Muscle of back (tissue), 11 donors: Measurements from ENCODE around the gene CRB2. TPM values are rescaled to one million over a fixed set of nuclear protein-coding genes. Genes with fewer than 3 reads are reported as not detected.

Experiments used
- DNase-seq, 3 donors: peaks; one replicate each; pipeline versions ENCODE4 v3.0.0 to v3.0.0-alpha.2; 2013
- polyA plus RNA-seq, 10 donors: library from polyadenylated mRNA; unstranded; fragments of 120-200 nt; gene quantifications; one replicate each; pipeline ENCODE4 v1.2.1, GENCODE V29; 2013; ENCODE audit not compliant: insufficient read length in 10 of 10

Gene CRB2
- polyA plus RNA-seq, 10 donors, result 0.04 to 0.13 (median 0.10) TPM

GRCh38 chr9:123327697-123328100 lies 28.3 kb upstream of the CRB2 start:
- no peak for DNase-seq

DNA sequence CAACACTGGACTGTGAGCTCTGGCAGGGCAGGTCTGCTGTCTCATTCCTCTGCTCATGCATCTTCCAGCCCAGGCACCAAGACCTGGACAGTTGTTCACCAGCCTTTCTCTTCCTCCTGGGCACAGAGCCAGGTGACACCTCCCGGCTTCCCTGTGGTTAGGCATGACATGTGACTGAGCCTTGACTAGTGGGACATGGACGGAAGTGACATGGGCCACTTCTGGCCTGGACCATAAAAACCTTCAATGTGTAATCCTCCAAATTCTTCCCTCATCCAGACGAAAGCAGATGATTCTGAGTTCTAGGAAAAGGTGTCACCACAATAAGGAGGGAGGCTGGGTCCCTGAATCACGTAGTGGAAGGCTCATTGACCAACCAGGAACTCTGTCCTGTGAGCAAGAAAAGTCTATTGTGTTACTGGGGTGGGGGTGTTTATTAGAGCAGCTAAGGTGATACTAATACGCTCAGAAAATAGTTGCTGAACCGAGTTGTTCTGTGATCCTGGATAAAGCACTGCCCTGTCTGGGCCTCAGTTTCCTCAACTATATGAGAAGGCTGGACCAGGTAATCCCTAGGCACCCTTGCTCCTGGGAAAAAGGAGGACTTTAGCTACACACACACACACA lies 26.6 kb upstream of the CRB2 start:
- DNase-seq, result no peak

- DNase-seq, result no peak
These were observed 24.5 kb upstream of the CRB2 start for GRCh38 chr9:123331346-123332060.

GRCh38 chr9:123333058-123333669 lies 22.8 kb upstream of the CRB2 start:
- DNase-seq, result peak in 1 of 3 donors; percentile 46

- DNase-seq, result no peak
These were observed 21.4 kb upstream of the CRB2 start for GRCh38 chr9:123334639-123335038.

GRCh38 chr9:123335193-123335985 lies 20.6 kb upstream of the CRB2 start:
- peak in 2 of 3 donors; percentile 52 to 68 for DNase-seq

- no peak for DNase-seq
These were observed 20.0 kb upstream of the CRB2 start for GRCh38 chr9:123335986-123336329.

DNA sequence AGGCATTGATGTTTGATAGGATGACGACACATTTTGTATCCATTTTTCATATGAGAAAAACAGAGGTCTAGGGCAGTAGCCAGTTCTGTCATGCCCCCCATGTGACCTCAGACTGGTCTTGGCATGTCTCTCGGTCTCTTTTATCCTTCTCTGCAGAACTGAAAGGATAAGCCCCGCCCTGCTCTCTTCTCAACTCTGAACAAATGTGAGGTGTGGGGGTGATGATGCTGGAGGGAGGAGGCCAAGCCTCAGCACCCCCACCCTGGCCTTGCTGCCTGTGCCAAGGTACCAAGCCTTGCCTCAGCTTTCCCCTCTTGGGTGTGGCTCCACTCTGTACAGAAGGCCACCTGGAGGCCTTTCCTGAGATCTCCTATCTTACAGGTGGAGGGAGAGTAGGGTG lies 19.5 kb upstream of the CRB2 start:
- DNase-seq, result no peak

GRCh38 chr9:123336959-123337358 lies 19.0 kb upstream of the CRB2 start:
- no peak for DNase-seq

DNA sequence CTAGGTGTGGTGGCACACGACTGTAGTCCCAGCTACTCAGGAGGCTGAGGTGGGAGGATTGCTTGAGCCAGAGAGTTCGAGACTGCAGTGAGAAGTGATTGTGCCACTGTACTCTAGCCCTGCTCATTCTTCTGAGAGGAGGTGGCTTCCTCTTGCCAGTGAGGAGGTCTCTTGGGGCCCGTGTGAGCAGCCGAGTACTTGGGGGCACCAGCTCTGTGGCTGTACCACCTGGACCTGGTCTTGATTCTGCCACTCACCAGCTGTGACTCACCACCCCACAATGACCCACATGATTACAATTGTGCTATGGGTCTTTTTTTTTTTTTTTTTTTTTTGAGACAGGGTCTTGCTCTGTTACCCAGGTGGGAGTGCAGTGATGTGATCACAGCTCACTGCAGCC lies 18.0 kb upstream of the CRB2 start:
- DNase-seq, result no peak

DNA sequence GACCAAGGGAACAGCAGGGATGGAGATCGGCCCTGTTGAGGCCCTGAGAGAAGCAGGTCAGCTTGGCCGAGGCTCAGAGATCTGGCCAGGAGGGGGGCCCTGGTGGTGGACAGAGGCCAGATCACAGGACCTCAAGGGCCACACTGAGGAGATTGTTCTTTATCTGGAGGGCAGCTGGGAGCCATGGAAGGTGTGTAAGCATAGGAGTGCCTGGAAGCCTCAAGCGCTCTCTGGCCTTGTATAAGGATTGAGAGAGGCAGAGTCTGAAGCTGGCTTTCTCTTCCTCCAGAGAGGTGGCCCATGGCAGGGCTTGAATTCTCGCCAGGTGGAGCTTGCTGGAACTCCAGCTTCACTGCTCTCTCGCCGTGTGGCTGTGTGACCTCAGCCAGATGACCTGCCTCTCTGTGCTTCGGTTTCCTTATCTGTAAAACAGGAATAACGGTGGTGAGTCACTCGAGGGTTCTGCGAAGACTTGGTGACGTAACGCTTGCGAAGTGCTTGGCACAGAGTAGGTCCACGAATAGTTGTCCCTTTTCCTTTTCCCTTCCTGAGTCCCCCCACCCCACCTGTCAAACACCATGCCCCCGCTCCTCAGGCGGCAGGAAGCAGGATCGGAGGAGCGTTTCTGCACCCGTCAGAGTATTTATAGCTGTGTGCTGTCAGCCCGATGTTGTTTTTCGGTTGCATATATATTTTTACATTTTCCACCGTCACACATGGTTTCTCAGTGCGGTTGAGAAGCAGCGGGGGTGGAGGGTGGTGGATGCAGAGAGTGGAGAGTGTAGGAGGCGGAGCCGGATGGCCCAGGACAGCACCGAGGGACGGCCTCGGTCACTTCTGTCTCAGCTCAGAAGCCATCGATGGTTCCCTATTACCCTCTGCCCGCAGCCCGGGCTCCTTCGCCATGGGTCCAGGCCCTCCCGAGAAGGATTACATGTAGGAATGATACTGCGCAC lies 17.0 kb upstream of the CRB2 start:
- DNase-seq, result peak in 1 of 3 donors; percentile 67

DNA sequence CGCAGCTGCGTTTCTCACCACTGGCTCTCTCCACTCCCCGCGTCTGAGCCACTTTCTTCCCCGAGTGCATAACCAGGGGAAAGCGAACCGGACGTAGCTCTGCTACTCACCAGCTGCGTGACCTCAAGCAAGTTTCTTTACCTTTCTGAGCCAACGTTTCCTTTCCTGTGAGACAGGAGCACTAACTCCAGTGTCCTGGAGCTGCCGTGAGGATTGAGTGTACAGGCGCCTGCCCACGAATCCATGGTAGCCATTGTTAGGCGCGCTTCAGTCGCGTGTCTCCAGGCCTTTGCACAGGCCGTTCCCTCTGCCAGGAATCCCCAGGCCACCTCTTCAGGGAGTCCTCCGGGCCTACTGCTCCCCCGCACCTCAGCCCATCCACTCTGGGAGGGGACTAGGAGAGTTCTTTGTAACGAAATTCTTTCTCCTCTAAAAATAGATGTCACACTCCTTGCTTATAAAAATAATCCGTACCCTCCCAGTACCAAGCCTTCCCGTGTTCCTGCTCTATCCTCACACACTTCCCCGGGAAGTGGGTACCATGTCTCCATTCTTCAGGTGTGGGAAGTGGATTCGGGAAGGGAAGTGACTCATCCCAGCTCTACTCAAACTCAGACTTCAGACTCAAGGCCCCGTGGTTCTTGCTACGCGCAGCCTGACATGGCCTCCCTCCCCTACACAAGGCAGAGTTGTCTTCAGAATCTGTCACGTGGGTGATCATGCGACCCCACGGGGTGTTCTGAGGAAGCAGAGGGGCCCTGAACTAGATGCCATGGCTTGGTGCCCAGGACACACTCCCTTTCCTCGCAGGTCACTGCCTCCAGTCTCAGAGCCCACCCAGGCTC lies 16.1 kb upstream of the CRB2 start:
- peak in 1 of 3 donors; percentile 48 for DNase-seq

GRCh38 chr9:123341816-123342215 lies 14.2 kb upstream of the CRB2 start:
- no peak for DNase-seq

DNA sequence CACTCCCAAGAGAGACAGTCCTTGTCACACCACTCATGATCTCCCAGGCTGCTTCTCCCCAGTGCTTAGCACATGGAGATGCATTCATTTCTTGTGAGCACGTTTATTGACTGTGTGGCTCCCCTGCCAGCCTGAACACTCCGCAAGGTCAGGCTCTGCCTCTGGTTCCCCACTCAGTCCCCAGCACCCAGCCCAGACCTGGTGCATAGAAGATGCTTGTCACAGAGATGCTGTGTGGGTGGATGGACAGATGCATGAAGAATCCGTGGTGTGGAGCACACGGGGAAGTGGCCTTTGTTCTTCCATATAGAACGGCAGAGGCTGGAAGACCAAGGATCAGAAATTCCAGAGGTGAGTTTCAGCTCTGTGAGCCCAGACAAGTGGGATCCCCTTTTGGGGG lies 13.8 kb upstream of the CRB2 start:
- no peak for DNase-seq

DNA sequence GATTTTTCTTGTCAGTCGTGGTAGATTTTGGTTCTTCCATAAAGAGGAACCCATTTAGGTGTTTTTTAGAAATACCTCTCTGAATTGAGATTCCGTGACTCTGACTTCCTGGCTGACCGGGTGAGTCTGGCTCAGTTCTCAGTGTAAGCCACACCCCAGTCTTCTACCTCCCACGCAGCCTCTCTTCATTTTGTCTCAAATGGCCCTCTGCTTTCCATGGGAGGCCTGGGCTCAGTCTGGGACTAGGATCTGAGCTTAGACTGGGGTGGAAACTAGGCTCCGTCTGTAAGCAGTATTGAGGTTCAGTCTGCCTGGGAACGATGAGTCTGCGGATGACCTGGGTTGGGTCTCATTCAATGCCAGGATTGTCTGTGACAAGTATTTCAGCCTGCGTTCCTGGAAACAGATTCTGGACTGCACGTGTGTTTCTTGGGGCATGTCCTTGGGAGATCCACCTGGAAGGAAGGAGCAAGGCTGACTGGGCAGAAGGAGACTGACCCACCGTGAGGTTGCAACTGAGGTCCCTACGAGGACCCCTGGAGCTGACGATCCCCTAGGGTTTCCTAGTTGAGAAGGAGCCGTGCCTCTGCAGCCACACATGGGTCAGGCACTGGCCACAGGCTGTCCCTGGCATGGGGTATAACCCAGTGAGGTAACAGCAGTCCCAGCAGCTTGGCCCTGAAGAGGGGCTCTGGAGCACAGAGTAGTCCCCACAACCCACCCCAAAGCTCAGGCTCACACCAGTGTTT lies 12.4 kb upstream of the CRB2 start:
- DNase-seq, result peak in 1 of 3 donors; percentile 48

GRCh38 chr9:123344192-123344949 lies 11.6 kb upstream of the CRB2 start:
- DNase-seq, result no peak

GRCh38 chr9:123345567-123345955 lies 10.4 kb upstream of the CRB2 start:
- peak in 2 of 3 donors; percentile 34 to 52 for DNase-seq

- DNase-seq, result peak in 2 of 3 donors; percentile 45 to 51
These were observed 10.0 kb upstream of the CRB2 start for GRCh38 chr9:123346026-123346425.

DNA sequence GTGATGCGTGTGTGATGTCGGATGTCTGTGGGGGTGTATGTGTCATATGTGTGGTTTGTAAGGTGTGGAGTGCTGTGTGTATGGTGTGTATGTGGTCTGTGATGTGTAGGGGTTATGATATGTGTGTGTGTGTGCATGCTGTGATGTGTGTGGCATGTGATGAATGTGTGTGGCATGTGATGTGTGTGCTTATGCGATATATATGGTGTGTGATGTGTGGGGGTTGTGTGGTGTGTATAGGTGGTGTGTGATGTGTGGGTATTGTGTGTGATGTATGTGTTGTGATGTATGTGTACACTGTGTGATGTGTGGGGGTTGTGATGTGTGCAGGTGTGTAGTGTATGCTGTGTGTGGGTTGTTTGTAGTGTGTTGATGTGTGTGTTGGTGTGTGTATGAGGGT lies 9.2 kb upstream of the CRB2 start:
- no peak for DNase-seq
